H1 (cell line): ENCODE measurements around the gene LSM6. TPM values are rescaled to one million over a fixed set of nuclear protein-coding genes. Genes with fewer than 3 reads are reported as not detected.

ENCODE experiments used
- CTCF ChIA-PET: fragments of 300-600 bp; sonication (Branson Sonifier 250); formaldehyde crosslinking; loops from one replicate; lab custom pipeline; 2021; ENCODE audit not compliant: partially characterized antibody; lab: Charles Lee
- POLR2A ChIA-PET: fragments of 300-600 bp; sonication (Branson Sonifier 250); formaldehyde crosslinking; loops from one replicate; lab custom pipeline; 2021; ENCODE audit warnings: inconsistent platforms; ENCODE audit not compliant: partially characterized antibody; lab: Charles Lee
- DNase-seq, 2 experiments: peaks; one replicate each; pipeline versions ENCODE4 v3.0.0 to v3.0.0-alpha.2; 2010 to 2022; ENCODE audit warnings: low spot score in 2 of 2, low read depth in 1 of 2, mixed read lengths in 1 of 2
- FAIRE-seq: peaks from 2 replicates; lab custom pipeline; 2011; peaks lifted over from hg19 to GRCh38; lab: Jason Lieb, UNC
- H2AFZ ChIP-seq: 2 replicates; pipeline ENCODE4 v1.8.1; 2012; ENCODE audit warnings: low read length, inconsistent platforms
- H2AK5ac ChIP-seq: 2 replicates; pipeline ENCODE4 v1.6.1; 2013; ENCODE audit warnings: low read depth, low read length
- H2BK120ac ChIP-seq: replicated peaks from 2 replicates; pipeline ENCODE3; 2013; ENCODE audit warnings: low read depth, low read length, inconsistent platforms
- H2BK12ac ChIP-seq: 2 replicates; pipeline ENCODE4 v1.6.1; 2013; ENCODE audit warnings: low read depth, low read length
- H2BK15ac ChIP-seq: 2 replicates; pipeline ENCODE4 v1.6.1; 2013; ENCODE audit warnings: low read length
- H2BK20ac ChIP-seq: 2 replicates; pipeline ENCODE4 v1.6.1; 2013; ENCODE audit warnings: low read length
- H2BK5ac ChIP-seq: 2 replicates; pipeline ENCODE4 v1.6.1; 2013; ENCODE audit warnings: low read depth, low read length
- H3K14ac ChIP-seq: 2 replicates; pipeline ENCODE4 v1.6.1; 2013; ENCODE audit warnings: inconsistent platforms; ENCODE audit not compliant: insufficient read length
- H3K18ac ChIP-seq: 2 replicates; pipeline ENCODE4 v1.6.1; 2013; ENCODE audit warnings: low read length; ENCODE audit errors: extremely low read depth
- H3K23ac ChIP-seq: 2 replicates; pipeline ENCODE4 v1.6.1; 2013; ENCODE audit warnings: inconsistent platforms; ENCODE audit not compliant: insufficient read length
- H3K23me2 ChIP-seq: 2 replicates; pipeline ENCODE4 v1.6.1; 2013; ENCODE audit warnings: low read depth, low read length
- H3K27ac ChIP-seq: 2 replicates; pipeline ENCODE4 v1.6.1; 2011; ENCODE audit warnings: low read depth, low read length, inconsistent platforms
- H3K27me3 ChIP-seq, 4 experiments: replicated peaks in 1 of 4; 1 replicate in 1 of 4; 2 replicates in 3 of 4; pipeline versions ENCODE4 v1.6.1 to v1.8.1; 2011 to 2013; ENCODE audit warnings: low read length in 3 of 4, mild to moderate bottlenecking in 3 of 4, inconsistent platforms in 2 of 4, mixed read lengths in 2 of 4, moderate library complexity in 1 of 4; ENCODE audit not compliant: control insufficient read depth in 3 of 4, insufficient read depth in 3 of 4; ENCODE audit errors: extremely low read depth in 1 of 4
- H3K36me3 ChIP-seq, 4 experiments: 2 replicates each; pipeline versions ENCODE4 v1.6.1 to v1.8.1; 2011 to 2013; ENCODE audit warnings: mild to moderate bottlenecking in 4 of 4, low read length in 3 of 4, moderate library complexity in 2 of 4, control low read depth in 1 of 4, inconsistent platforms in 1 of 4; ENCODE audit not compliant: insufficient read depth in 4 of 4, control insufficient read depth in 2 of 4
- H3K4ac ChIP-seq: replicated peaks from 2 replicates; pipeline ENCODE3; 2013; ENCODE audit warnings: low read length, low read depth, mixed read lengths, inconsistent platforms; ENCODE audit not compliant: insufficient read length
- H3K4me1 ChIP-seq, 4 experiments: replicated peaks in 1 of 4; 1 replicate in 1 of 4; 2 replicates in 3 of 4; pipeline versions ENCODE4 v1.6.1 to v1.8.1; 2011 to 2013; ENCODE audit warnings: low read length in 3 of 4, inconsistent platforms in 2 of 4, mixed read lengths in 1 of 4; ENCODE audit not compliant: insufficient read depth in 4 of 4, control insufficient read depth in 3 of 4
- H3K4me2 ChIP-seq, 2 experiments: 2 replicates each; pipeline versions ENCODE4 v1.6.1 to v1.8.1; 2011 to 2013; ENCODE audit warnings: low read depth in 2 of 2, low read length in 2 of 2, control low read depth in 1 of 2, inconsistent platforms in 1 of 2, mild to moderate bottlenecking in 1 of 2; ENCODE audit not compliant: insufficient read depth in 1 of 2
- H3K4me3 ChIP-seq, 4 experiments: fragments of 200-600, 300-600 bp in 1 of 4; sonication (generic), shearing (Covaris generic), sonication (Bioruptor Twin) in 1 of 4; 2 replicates each; pipeline versions ENCODE4 v1.5.1 to v1.8.1; 2011 to 2016; ENCODE audit warnings: low read length in 4 of 4, low read depth in 3 of 4, control low read depth in 2 of 4, inconsistent platforms in 2 of 4, mild to moderate bottlenecking in 2 of 4, mixed read lengths in 1 of 4, moderate library complexity in 1 of 4; ENCODE audit not compliant: insufficient read depth in 2 of 4; ENCODE audit errors: extremely low read depth in 1 of 4
- H3K56ac ChIP-seq: replicated peaks from 2 replicates; pipeline ENCODE3; 2013; ENCODE audit warnings: low read depth, mild to moderate bottlenecking, mixed read lengths, low read length, inconsistent platforms; ENCODE audit not compliant: insufficient read length
- H3K79me1 ChIP-seq: 2 replicates; pipeline ENCODE4 v1.6.1; 2013; ENCODE audit warnings: low read depth, low read length, control low read depth
- H3K79me2 ChIP-seq, 2 experiments: 2 replicates each; pipeline versions ENCODE4 v1.6.1 to v1.8.1; 2012 to 2013; ENCODE audit warnings: low read length in 2 of 2, mild to moderate bottlenecking in 2 of 2, inconsistent platforms in 1 of 2; ENCODE audit not compliant: insufficient read depth in 2 of 2, control insufficient read depth in 1 of 2
- H3K9ac ChIP-seq, 4 experiments: replicated peaks in 1 of 4; 1 replicate in 1 of 4; 2 replicates in 3 of 4; pipeline versions ENCODE4 v1.6.1 to v1.8.1; 2011 to 2013; ENCODE audit warnings: low read depth in 3 of 4, low read length in 3 of 4, control low read depth in 2 of 4, mild to moderate bottlenecking in 2 of 4, moderate library complexity in 2 of 4, inconsistent platforms in 1 of 4; ENCODE audit errors: extremely low read depth in 1 of 4
- H3K9me3 ChIP-seq, 2 experiments: 2 replicates each; pipeline versions ENCODE4 v1.6.1 to v1.8.1; 2012 to 2013; ENCODE audit warnings: mild to moderate bottlenecking in 2 of 2, moderate library complexity in 2 of 2, control low read depth in 1 of 2, inconsistent platforms in 1 of 2, low read depth in 1 of 2, low read length in 1 of 2, mixed read lengths in 1 of 2; ENCODE audit not compliant: insufficient read depth in 2 of 2
- H4K20me1 ChIP-seq, 2 experiments: replicated peaks in 1 of 2; 2 replicates each; pipeline versions ENCODE3 to v1.8.1; 2011 to 2013; ENCODE audit warnings: inconsistent platforms in 2 of 2, low read length in 2 of 2, mild to moderate bottlenecking in 1 of 2; ENCODE audit not compliant: insufficient read depth in 2 of 2, control insufficient read depth in 1 of 2
- H4K5ac ChIP-seq: 2 replicates; pipeline ENCODE4 v1.6.1; 2013; ENCODE audit warnings: low read length, low read depth, mixed read lengths, inconsistent platforms; ENCODE audit not compliant: insufficient read length
- H4K8ac ChIP-seq: 2 replicates; pipeline ENCODE4 v1.8.0; 2013; ENCODE audit warnings: mild to moderate bottlenecking, moderate library complexity, low read length, inconsistent platforms; ENCODE audit not compliant: insufficient read depth; ENCODE audit errors: extremely low read depth
- H4K91ac ChIP-seq: replicated peaks from 2 replicates; pipeline ENCODE3; 2013; ENCODE audit warnings: low read length, mixed read lengths, inconsistent platforms; ENCODE audit not compliant: insufficient read length
- CHD2 ChIP-seq: IDR thresholded peaks from 2 replicates; pipeline ENCODE4 v1.6.1; 2012; ENCODE audit warnings: low read length, improper control_type of control experiment
- EZH2 ChIP-seq: fragments of 200-600 bp; sonication (generic); IDR thresholded peaks from 2 replicates; pipeline ENCODE4 v1.7.1; 2012; ENCODE audit warnings: low read depth, mild to moderate bottlenecking, moderate library complexity, low read length, inconsistent platforms; ENCODE audit not compliant: severe bottlenecking
- GTF2F1 ChIP-seq: IDR thresholded peaks from 2 replicates; pipeline ENCODE4 v1.6.1; 2012; ENCODE audit warnings: low read depth, low read length, improper control_type of control experiment, borderline replicate concordance
- JUND ChIP-seq: IDR thresholded peaks from 2 replicates; pipeline ENCODE4 v1.6.1; 2011; ENCODE audit warnings: mild to moderate bottlenecking, improper control_type of control experiment, low read length
- KDM4A ChIP-seq: IDR thresholded peaks from one replicate; pipeline ENCODE4 v1.7.1; 2012; ENCODE audit warnings: low read depth, mild to moderate bottlenecking, moderate library complexity, low read length, inconsistent platforms; ENCODE audit not compliant: severe bottlenecking
- NANOG ChIP-seq: IDR thresholded peaks from 2 replicates; pipeline ENCODE4 v1.6.1; 2011; ENCODE audit warnings: low read length, low read depth, mild to moderate bottlenecking, inconsistent platforms; ENCODE audit not compliant: insufficient read depth, poor library complexity, severe bottlenecking
- RFX5 ChIP-seq: IDR thresholded peaks from 2 replicates; pipeline ENCODE4 v1.6.1; 2011; ENCODE audit warnings: low read depth, low read length, improper control_type of control experiment, borderline replicate concordance
- SIN3A ChIP-seq, 2 experiments: IDR thresholded peaks in 1 of 2; conservative IDR thresholded peaks in 1 of 2; 2 replicates each; pipeline ENCODE4 v1.6.1; 2011 to 2012; ENCODE audit warnings: low read length in 2 of 2, improper control_type of control experiment in 1 of 2, low read depth in 1 of 2, mild to moderate bottlenecking in 1 of 2
- SIRT6 ChIP-seq: IDR thresholded peaks from one replicate; pipeline ENCODE4 v1.7.1; 2012; ENCODE audit warnings: low read length, inconsistent platforms
- WGBS, 2 experiments: shearing (Covaris generic) in 1 of 2; methylation state at CpG; one replicate each; pipeline versions ENCODE4 v1.1.6 to v1.1.7; 2013 to 2015; ENCODE audit warnings: low lambda C conversion rate in 2 of 2, mixed read lengths in 2 of 2, inconsistent platforms in 1 of 2, low coverage in 1 of 2, missing lambda C conversion rate in 1 of 2; ENCODE audit not compliant: insufficient replicate concordance in 2 of 2, insufficient coverage in 1 of 2, insufficient read length in 1 of 2; ENCODE audit errors: extremely low coverage in 1 of 2, missing lambda C conversion rate in 1 of 2; 5-methylcytosine and 5-hydroxymethylcytosine counted together
- polyA plus RNA-seq, 7 experiments: library from polyadenylated mRNA; depleted of rRNA in 3 of 7; stranded (reverse) in 5 of 7; unstranded in 2 of 7; fragments of >200 nt in 5 of 7; fragments of 200-250 nt in 2 of 7; gene quantifications; 1 replicate in 5 of 7; 2 replicates in 1 of 7; 4 replicates in 1 of 7; pipeline versions ENCODE4 v1.2.1 to v1.2.3, GENCODE V29; 2011 to 2013; ENCODE audit warnings: missing spikeins in 2 of 7, mixed read lengths in 2 of 7
- total RNA-seq: library from RNA; stranded (reverse); fragmentation: NEBNext Ultra II Directional; extraction: Animal tissue kit (Norgen Biotek cat#: 25700); gene quantifications from 2 replicates; pipeline ENCODE4 v1.2.1, GENCODE V29; 2021

The LSM6 gene
- total and polyA plus RNA-seq, 2 of the 8 experiments (the other 6 are each of a cell fraction or from before 2014, with no cell fraction given) = 40.2 to 63.4 TPM

GRCh38 chr4:146182443-146182842 is 6.9 kb downstream of the LSM6 start:
- Histone ChIP-seq H3K9me3 (no peaks in the 10 kb centered on the region), H3K4me1 (peaks cover 0 to 2% (median 0%) of the 10 kb centered on the region in 4 experiments; a peak in 3 of 7 replicates), H3K9ac (no peak overlapping the region), H3K79me1 (no peaks in the 10 kb centered on the region; the same call in 1 of the 2 replicates), H2BK12ac (no peak overlapping the region), H3K4ac (no peak overlapping the region), H3K79me2 (peaks cover 0 to 52% of the 10 kb centered on the region in 2 experiments; a peak in 3 of 4 replicates), H4K8ac (no peak overlapping the region), H2BK5ac (no peak overlapping the region), H2BK15ac (no peak overlapping the region), H3K18ac (no peak overlapping the region), H3K4me3 (no peak overlapping the region), H3K56ac (no peak overlapping the region), H2AK5ac (no peak overlapping the region), H4K5ac (no peak overlapping the region), H3K23ac (no peak overlapping the region), H4K20me1 (peaks cover 1 to 10% of the 10 kb centered on the region in 2 experiments), H4K91ac (no peak overlapping the region), H2BK20ac (no peak overlapping the region), H3K4me2 (no peak overlapping the region), H3K14ac (no peak overlapping the region), H2AFZ (no peak overlapping the region), H2BK120ac (no peak overlapping the region), H3K27me3 (no peaks in the 10 kb centered on the region), H3K27ac (no peak overlapping the region), H3K23me2 (no peaks in the 10 kb centered on the region), H3K36me3 (peaks cover 2 to 26% (median 7%) of the 10 kb centered on the region in 4 experiments; a peak in 7 of 8 replicates)
- 100% methylated on average over 3 of the region's 3 CpGs; no CpG with 5 or more reads in 1 of the 2 experiments for WGBS, 2 experiments
- DNase-seq (no peak), FAIRE-seq (no peak)
- TF ChIP-seq GTF2F1 (no peak), KDM4A (no peak), SIN3A (conservative IDR thresholded peaks at IDR 0.05 in 1 of 2, IDR thresholded peaks at IDR 0.05 in 1 of 2; ENCODE audit: low read depth in 1 of 2, low read length in 2 of 2) (no peak), JUND (no peak), EZH2 (no peak), SIRT6 (no peak), CHD2 (no peak), RFX5 (no peak), NANOG (no peak)
- POLR2A ChIA-PET = no interaction called here
- CTCF ChIA-PET = interaction anchor here (1.1 to 1.2 kb wide), 4 partner anchors 9 to 105 kb away, joined by 3 to 4 read pairs (median 3); no protein-coding TSS in a partner anchor
